DOHH2 (cell line): ENCODE measurements around the gene LRRC63.

Experiments used
- H3F3A ChIP-seq: fragments of 200-600 bp; sonication (generic), shearing (Covaris generic); 2 replicates; pipeline ENCODE4 v1.6.0; 2016; ENCODE audit warnings: antibody characterized with exemption, mild to moderate bottlenecking; ENCODE audit not compliant: control insufficient read depth, insufficient read depth
- H3K27ac ChIP-seq: fragments of 200-600 bp; sonication (generic); 2 replicates; pipeline ENCODE4 v1.5.1; 2014; ENCODE audit warnings: low read depth, mild to moderate bottlenecking, low read length, moderate library complexity
- H3K27me3 ChIP-seq: fragments of 200-600 bp; sonication (generic); 2 replicates; pipeline ENCODE4 v1.6.1; 2014; ENCODE audit warnings: mild to moderate bottlenecking, low read length, mixed read lengths; ENCODE audit not compliant: control insufficient read depth
- H3K36me3 ChIP-seq: fragments of 200-600 bp; sonication (generic); 2 replicates; pipeline ENCODE4 v1.6.1; 2014; ENCODE audit warnings: mild to moderate bottlenecking, low read length, moderate library complexity, mixed read lengths; ENCODE audit not compliant: control insufficient read depth
- H3K4me1 ChIP-seq: fragments of 200-600 bp; sonication (generic); 2 replicates; pipeline ENCODE4 v1.6.1; 2014; ENCODE audit warnings: mild to moderate bottlenecking, low read length, mixed read lengths; ENCODE audit not compliant: control insufficient read depth
- H3K4me2 ChIP-seq: fragments of 200-600 bp; sonication (generic); 2 replicates; pipeline ENCODE4 v1.6.0; 2014; ENCODE audit warnings: mild to moderate bottlenecking, low read length, moderate library complexity
- H3K4me3 ChIP-seq: fragments of 200-600 bp; sonication (generic); 2 replicates; pipeline ENCODE4 v1.5.1; 2014; ENCODE audit warnings: mild to moderate bottlenecking, low read length, mixed read lengths
- H3K79me2 ChIP-seq: fragments of 200-600 bp; sonication (generic); 2 replicates; pipeline ENCODE4 v1.6.1; 2014; ENCODE audit warnings: mild to moderate bottlenecking, low read length, mixed read lengths; ENCODE audit not compliant: control insufficient read depth
- H3K9me2 ChIP-seq: fragments of 200-600 bp; sonication (generic); replicated peaks from 2 replicates; pipeline ENCODE4 v1.6.1; 2014; ENCODE audit warnings: mild to moderate bottlenecking, low read length, mixed read lengths; ENCODE audit not compliant: control insufficient read depth
- H3K9me3 ChIP-seq: fragments of 200-600 bp; sonication (generic); 2 replicates; pipeline ENCODE4 v1.6.1; 2014; ENCODE audit warnings: antibody characterized with exemption, low read length, mixed read lengths; ENCODE audit not compliant: control insufficient read depth, insufficient read depth
- H4K20me1 ChIP-seq: fragments of 200-600 bp; sonication (generic); 2 replicates; pipeline ENCODE4 v1.6.0; 2014; ENCODE audit warnings: low read depth, mild to moderate bottlenecking, antibody characterized with exemption, low read length, moderate library complexity; ENCODE audit not compliant: control insufficient read depth, insufficient read depth
- EZH2phosphoT487 ChIP-seq: fragments of 200-600 bp; sonication (generic); IDR thresholded peaks from 2 replicates; pipeline ENCODE4 v1.6.1; 2017; ENCODE audit warnings: borderline replicate concordance, mild to moderate bottlenecking, antibody characterized with exemption, low read length, moderate library complexity, mixed read lengths
- TF ChIP-seq, protein P1 (sequence below): fragments of 200-600 bp; sonication (generic); IDR thresholded peaks from one replicate; pipeline ENCODE4 v1.5.1; 2014; ENCODE audit warnings: antibody characterized with exemption, mild to moderate bottlenecking, low read depth, low read length; ENCODE audit not compliant: poor library complexity, severe bottlenecking

The LRRC63 gene

DNA sequence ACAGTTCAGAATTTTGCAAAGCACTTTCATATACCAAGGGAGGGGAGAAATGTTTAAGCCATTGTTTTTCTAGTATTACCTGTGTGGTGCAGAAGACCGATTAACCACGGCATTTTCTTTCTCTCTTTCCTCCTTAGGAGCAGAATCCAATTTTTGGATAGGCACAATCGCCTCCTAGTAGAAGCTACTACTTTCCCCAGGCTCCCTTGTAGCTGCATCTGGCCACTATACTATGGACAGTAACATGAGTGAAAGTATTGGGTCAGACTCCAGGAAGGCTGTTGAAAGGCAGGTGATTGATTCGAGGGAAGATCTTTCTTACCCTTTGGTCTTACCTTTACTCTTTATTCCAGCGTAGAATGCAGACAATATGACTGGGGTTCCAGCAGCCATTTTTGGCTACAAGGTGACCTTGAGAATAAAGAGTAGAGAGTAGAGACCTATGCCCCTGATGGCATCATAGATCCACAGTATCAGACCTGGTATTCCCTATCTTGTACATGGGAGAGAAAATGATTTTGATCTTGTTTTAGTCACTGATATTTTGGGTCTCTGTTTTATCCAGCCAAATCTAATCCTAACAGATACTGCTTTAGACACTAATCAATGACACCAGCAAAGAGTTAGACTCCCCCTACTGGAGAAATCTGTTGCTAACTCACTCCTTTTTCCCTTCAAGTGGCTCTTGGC lies 77.0 kb downstream of the LRRC63 start:
- Histone ChIP-seq H3K36me3 (no peaks in the 10 kb centered on the region), H4K20me1 (no peaks in the 10 kb centered on the region), H3K4me1 (no peaks in the 10 kb centered on the region), H3K9me3 (no peaks in the 10 kb centered on the region), H3K27ac (no peak overlapping the region), H3F3A (no peaks in the 10 kb centered on the region), H3K4me2 (no peak overlapping the region), H3K4me3 (no peak overlapping the region), H3K9me2 (no peaks in the 10 kb centered on the region), H3K27me3 (no peaks in the 10 kb centered on the region), H3K79me2 (no peaks in the 10 kb centered on the region)
- TF ChIP-seq, protein P1, sequence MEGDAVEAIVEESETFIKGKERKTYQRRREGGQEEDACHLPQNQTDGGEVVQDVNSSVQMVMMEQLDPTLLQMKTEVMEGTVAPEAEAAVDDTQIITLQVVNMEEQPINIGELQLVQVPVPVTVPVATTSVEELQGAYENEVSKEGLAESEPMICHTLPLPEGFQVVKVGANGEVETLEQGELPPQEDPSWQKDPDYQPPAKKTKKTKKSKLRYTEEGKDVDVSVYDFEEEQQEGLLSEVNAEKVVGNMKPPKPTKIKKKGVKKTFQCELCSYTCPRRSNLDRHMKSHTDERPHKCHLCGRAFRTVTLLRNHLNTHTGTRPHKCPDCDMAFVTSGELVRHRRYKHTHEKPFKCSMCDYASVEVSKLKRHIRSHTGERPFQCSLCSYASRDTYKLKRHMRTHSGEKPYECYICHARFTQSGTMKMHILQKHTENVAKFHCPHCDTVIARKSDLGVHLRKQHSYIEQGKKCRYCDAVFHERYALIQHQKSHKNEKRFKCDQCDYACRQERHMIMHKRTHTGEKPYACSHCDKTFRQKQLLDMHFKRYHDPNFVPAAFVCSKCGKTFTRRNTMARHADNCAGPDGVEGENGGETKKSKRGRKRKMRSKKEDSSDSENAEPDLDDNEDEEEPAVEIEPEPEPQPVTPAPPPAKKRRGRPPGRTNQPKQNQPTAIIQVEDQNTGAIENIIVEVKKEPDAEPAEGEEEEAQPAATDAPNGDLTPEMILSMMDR: peak; percentile 86
- no peak for TF ChIP-seq EZH2phosphoT487

DNA sequence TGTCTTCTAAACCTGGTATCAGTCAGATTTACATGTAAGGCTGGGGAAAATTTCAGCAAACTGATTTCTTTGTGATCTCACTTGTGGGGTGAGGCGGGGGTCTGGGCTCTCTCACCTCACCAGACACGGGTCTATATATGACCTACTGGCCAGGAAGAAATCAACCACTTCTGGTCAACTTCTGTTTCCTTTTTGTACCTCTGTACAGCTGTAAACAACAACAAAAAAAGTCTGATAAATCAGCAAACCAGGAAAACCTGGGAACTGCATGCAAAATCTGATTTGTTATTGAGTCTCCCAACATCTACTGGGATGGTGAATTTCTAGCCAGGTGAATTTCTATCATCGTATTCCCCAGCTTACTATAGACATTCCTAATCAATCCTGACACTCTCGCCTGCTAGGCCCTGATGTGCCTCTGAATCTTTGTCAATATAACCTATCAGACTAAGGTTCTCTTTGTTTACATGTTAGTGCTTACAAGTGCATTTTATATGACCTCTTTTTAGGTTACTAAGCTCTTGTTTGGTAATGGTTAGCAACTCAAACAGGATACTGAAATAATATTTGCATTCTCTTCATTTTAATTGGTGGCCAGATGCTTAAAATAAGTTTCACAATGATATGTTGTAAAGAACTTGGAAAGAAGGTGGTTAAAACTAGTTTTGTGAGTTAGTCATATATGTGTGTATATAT lies 77.7 kb downstream of the LRRC63 start:
- no peak overlapping the region for H3K4me3 ChIP-seq
- H3K36me3 ChIP-seq: no peaks in the 10 kb centered on the region
- H3K9me3 ChIP-seq: no peaks in the 10 kb centered on the region
- H3K27me3 ChIP-seq: no peaks in the 10 kb centered on the region
- H3F3A ChIP-seq: no peaks in the 10 kb centered on the region
- no peak for TF ChIP-seq EZH2phosphoT487
- TF ChIP-seq, protein P1: no peak
- no peaks in the 10 kb centered on the region for H3K79me2 ChIP-seq
- no peak overlapping the region for H3K27ac ChIP-seq
- H4K20me1 ChIP-seq: no peaks in the 10 kb centered on the region
- H3K4me1 ChIP-seq: no peaks in the 10 kb centered on the region
- H3K4me2 ChIP-seq: no peak overlapping the region
- no peaks in the 10 kb centered on the region for H3K9me2 ChIP-seq

DNA sequence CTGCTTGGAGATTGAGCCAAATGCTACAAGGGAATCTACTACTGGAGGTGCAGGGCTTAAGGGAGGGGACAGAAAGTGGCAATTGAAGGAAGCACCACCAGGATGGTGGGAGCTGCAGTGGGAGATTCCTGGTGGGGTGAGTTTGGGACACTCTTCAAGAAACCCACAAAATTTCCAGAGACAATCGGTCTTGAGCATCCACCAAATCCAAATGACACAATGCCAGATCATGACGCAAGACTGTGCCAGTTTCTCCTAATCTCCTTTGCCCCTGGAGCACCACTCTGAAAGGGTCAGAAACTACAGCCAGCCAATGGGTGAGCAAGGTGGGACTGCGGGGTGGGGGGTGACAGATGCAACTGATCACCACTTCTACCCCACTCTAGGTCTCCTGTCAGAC lies 78.7 kb downstream of the LRRC63 start:
- H3K4me1 ChIP-seq: peaks cover 5% of the 10 kb centered on the region
- no peaks in the 10 kb centered on the region for H4K20me1 ChIP-seq
- H3K79me2 ChIP-seq: no peaks in the 10 kb centered on the region
- no peaks in the 10 kb centered on the region for H3K27me3 ChIP-seq
- TF ChIP-seq EZH2phosphoT487: no peak
- TF ChIP-seq, protein P1: no peak
- no peaks in the 10 kb centered on the region for H3F3A ChIP-seq
- no peak overlapping the region for H3K27ac ChIP-seq
- no peaks in the 10 kb centered on the region for H3K9me3 ChIP-seq
- no peaks in the 10 kb centered on the region for H3K36me3 ChIP-seq
- no peaks in the 10 kb centered on the region for H3K9me2 ChIP-seq
- no peak overlapping the region for H3K4me2 ChIP-seq
- no peak overlapping the region for H3K4me3 ChIP-seq
